Erythroblast (primary cell): ENCODE results near the gene S1PR4.

Source experiments
- GATA1 ChIP-seq: IDR thresholded peaks from 2 replicates; pipeline ENCODE4 v1.6.1; 2011; ENCODE audit warnings: low read depth, mild to moderate bottlenecking, control low read depth, low read length, moderate library complexity
- POLR2A ChIP-seq: IDR thresholded peaks from 2 replicates; pipeline ENCODE4 v1.6.1; 2011; ENCODE audit warnings: mild to moderate bottlenecking, low read length

GRCh38 chr19:3184847-3185460 lies 6.4 kb downstream of the S1PR4 start:
- TF ChIP-seq POLR2A (no peak), GATA1 (no peak)
